K562 (cell line): ENCODE data around the gene CYP11A1. TPM values are rescaled to one million over a fixed set of nuclear protein-coding genes. Genes with fewer than 3 reads are reported as not detected.
A peak's percentile ranks its signal among the peaks of the same experiment; 100 is the strongest.

Source experiments
- ATAC-seq: fragments of 200-7000 bp; cut with Tn5 transposase; 3 replicates; pipeline ENCODE4 v1.9.1; 2020; ENCODE audit warnings: moderate library complexity
- BruUV-seq: library from RNA; stranded (reverse); fragments of 400-500 nt; replicated peaks from 2 replicates; lab custom pipeline; 2021; lab: Mats Ljungman, UMichigan
- CTCF ChIA-PET: fragments of 300-600 bp; formaldehyde crosslinking; extraction: SDS; loops from one replicate; lab custom pipeline; 2021; ENCODE audit warnings: low intra/inter-chr PET ratio; lab: Yijun Ruan, JAX
- POLR2A ChIA-PET: fragments of 300-600, 350-650 bp; sonication (Branson Sonifier 250); formaldehyde crosslinking; extraction: SDS; loops from one replicate; lab custom pipeline; 2021; ENCODE audit warnings: antibody characterized with exemption, inconsistent platforms; lab: Yijun Ruan, JAX
- DNase-seq, 4 experiments: peaks; one replicate each; pipeline versions ENCODE4 v3.0.0 to v3.0.0-alpha.2; 2011 to 2018; ENCODE audit warnings: low spot score in 3 of 4, mixed read lengths in 3 of 4; ENCODE audit errors: extremely low read depth in 1 of 4
- FAIRE-seq: peaks from 2 replicates; lab custom pipeline; 2011; peaks lifted over from hg19 to GRCh38; lab: Jason Lieb, UNC
- H2AFZ ChIP-seq: 2 replicates; pipeline ENCODE4 v1.6.0; 2011; ENCODE audit warnings: low read depth, low read length, control low read depth, inconsistent platforms
- H3K27ac ChIP-seq: fragments of 200-600 bp; 3 replicates; pipeline ENCODE4 v1.8.0; 2011; ENCODE audit warnings: low read depth, mild to moderate bottlenecking, control low read depth, inconsistent platforms, low read length, moderate library complexity, mixed read lengths; ENCODE audit errors: extremely low read depth
- H3K27me3 ChIP-seq, 2 experiments: fragments of 300-600 bp in 1 of 2; 2 replicates in 1 of 2; 3 replicates in 1 of 2; pipeline versions ENCODE4 v1.6.0 to v1.8.0; 2011; ENCODE audit warnings: inconsistent platforms in 2 of 2, low read length in 2 of 2, mild to moderate bottlenecking in 1 of 2, mixed read lengths in 1 of 2, moderate library complexity in 1 of 2; ENCODE audit not compliant: control insufficient read depth in 2 of 2, insufficient read depth in 2 of 2
- H3K36me3 ChIP-seq: fragments of 300-600 bp; 3 replicates; pipeline ENCODE4 v1.8.0; 2011; ENCODE audit warnings: mild to moderate bottlenecking, low read length, inconsistent platforms; ENCODE audit not compliant: control insufficient read depth, insufficient read depth
- H3K4me1 ChIP-seq, 2 experiments: fragments of 200-600 bp in 1 of 2; replicated peaks in 1 of 2; 2 replicates in 1 of 2; 3 replicates in 1 of 2; pipeline versions ENCODE4 v1.5.1 to v1.8.0; 2011; ENCODE audit warnings: inconsistent platforms in 2 of 2, low read length in 2 of 2, mild to moderate bottlenecking in 1 of 2, mixed read lengths in 1 of 2, moderate library complexity in 1 of 2; ENCODE audit not compliant: control insufficient read depth in 2 of 2, insufficient read depth in 2 of 2
- H3K4me2 ChIP-seq: 2 replicates; pipeline ENCODE4 v1.6.1; 2011; ENCODE audit warnings: low read length, control low read depth, inconsistent platforms, mixed read lengths; ENCODE audit not compliant: insufficient read depth
- H3K4me3 ChIP-seq: fragments of 200-600 bp; sonication (generic), shearing (Covaris generic); 2 replicates; pipeline ENCODE4 v1.5.1; 2016; ENCODE audit warnings: control low read depth, inconsistent platforms
- H3K79me2 ChIP-seq: fragments of 200-600 bp; 3 replicates; pipeline ENCODE4 v1.8.0; 2011; ENCODE audit warnings: low read length, inconsistent platforms; ENCODE audit not compliant: control insufficient read depth, insufficient read depth
- H3K9ac ChIP-seq, 2 experiments: 2 replicates each; pipeline versions ENCODE4 v1.6.0 to v1.6.1; 2011; ENCODE audit warnings: low read depth in 2 of 2, low read length in 2 of 2, control low read depth in 1 of 2, inconsistent platforms in 1 of 2, mild to moderate bottlenecking in 1 of 2, mixed read lengths in 1 of 2; ENCODE audit not compliant: insufficient read depth in 1 of 2
- H3K9me1 ChIP-seq: one replicate; pipeline ENCODE4 v1.6.0; 2011; ENCODE audit warnings: inconsistent platforms, mild to moderate bottlenecking, low read length, moderate library complexity; ENCODE audit not compliant: control insufficient read depth, insufficient read depth
- H3K9me3 ChIP-seq: replicated peaks from 2 replicates; pipeline ENCODE4 v1.5.1; 2011; ENCODE audit warnings: low read depth, low read length, inconsistent platforms; ENCODE audit not compliant: control insufficient read depth, insufficient read depth
- H4K20me1 ChIP-seq: replicated peaks from 2 replicates; pipeline ENCODE4 v1.6.1; 2011; ENCODE audit warnings: low read length, inconsistent platforms, mixed read lengths; ENCODE audit not compliant: control insufficient read depth, insufficient read depth
- ARHGAP35 ChIP-seq: fragments of 450-650 bp; IDR thresholded peaks from 2 replicates; pipeline ENCODE4 v1.6.1; 2018; ENCODE audit not compliant: partially characterized antibody
- DMBX1 ChIP-seq: fragments of 250-450 bp; sonication (Bioruptor Pico); IDR thresholded peaks from 2 replicates; pipeline ENCODE4 v1.8.0; 2022; ENCODE audit warnings: inconsistent platforms, mild to moderate bottlenecking, moderate library complexity, borderline replicate concordance
- HMGN3 ChIP-seq: IDR thresholded peaks from 2 replicates; pipeline ENCODE4 v1.6.1; 2011; ENCODE audit warnings: borderline replicate concordance, low read depth, mild to moderate bottlenecking, mixed read lengths, low read length; ENCODE audit not compliant: insufficient read length; ENCODE audit errors: extremely low read depth
- KDM4B ChIP-seq, 2 experiments: fragments of 450-650 bp in 1 of 2; sonication (generic) in 1 of 2; IDR thresholded peaks; 2 replicates each; pipeline ENCODE4 v1.6.1; 2016 to 2017; ENCODE audit warnings: borderline replicate concordance in 2 of 2, antibody characterized with exemption in 1 of 2, low read depth in 1 of 2, mild to moderate bottlenecking in 1 of 2
- NFRKB ChIP-seq: fragments of 450-650 bp; IDR thresholded peaks from 2 replicates; pipeline ENCODE4 v1.6.1; 2016; ENCODE audit warnings: low read depth
- SMARCA4 ChIP-seq: fragments of 450-650 bp; IDR thresholded peaks from 2 replicates; pipeline ENCODE4 v1.6.1; 2016
- ZFP36 ChIP-seq: fragments of 150-350 bp; IDR thresholded peaks from 2 replicates; pipeline ENCODE4 v1.6.1; 2018; ENCODE audit warnings: low read length, low read depth; ENCODE audit not compliant: partially characterized antibody
- ZNF445 ChIP-seq: fragments of 250-450 bp; sonication (Bioruptor Pico); IDR thresholded peaks from 2 replicates; pipeline ENCODE4 v1.4.0; 2020; ENCODE audit warnings: low read depth, mild to moderate bottlenecking, moderate library complexity
- ZNF79 ChIP-seq: fragments of 250-450 bp; sonication (Bioruptor Pico); IDR thresholded peaks from 2 replicates; pipeline ENCODE4 v1.4.0; 2020; ENCODE audit warnings: low read depth, mild to moderate bottlenecking, moderate library complexity
- WGBS: fragments of 100-300 bp; shearing (Covaris generic); methylation state at CpG from one replicate; pipeline ENCODE4 v1.1.6; 2016; ENCODE audit warnings: low coverage, mixed read lengths; ENCODE audit not compliant: insufficient coverage; ENCODE audit errors: missing lambda C conversion rate; 5-methylcytosine and 5-hydroxymethylcytosine counted together
- in situ Hi-C: fragments of 300-500 bp; cut with MboI; formaldehyde crosslinking; loops from 4 replicates; pipeline ENCODE4 v1.15.0; 2018; ENCODE audit warnings: inconsistent platforms, mixed read lengths
- intact Hi-C: fragments of 100-400 bp; cut with micrococcal nuclease; formaldehyde crosslinking; loops from 2 replicates; pipeline ENCODE4 v1.14.2; 2022
- polyA plus RNA-seq, 8 experiments: library from polyadenylated mRNA; depleted of rRNA in 4 of 8; stranded (reverse) in 5 of 8; unstranded in 3 of 8; fragments of >200 nt; fragmentation: Nextera tagmentation in 2 of 8; fragmentation: Illumina TruSeq in 1 of 8; extraction: Ambion mirVana in 2 of 8; extraction: Trizol in 1 of 8; gene quantifications; 2 replicates each; pipeline versions ENCODE4 v1.2.1 to v1.2.3, GENCODE V29; 2011 to 2014; ENCODE audit warnings: inconsistent platforms in 1 of 8, missing spikeins in 1 of 8
- total RNA-seq, 7 experiments: library from RNA; depleted of rRNA in 6 of 7; stranded (reverse); fragments of >200 nt in 6 of 7; fragmentation: Illumina TruSeq in 2 of 7; extraction: Trizol in 2 of 7; gene quantifications; 2 replicates each; pipeline versions ENCODE4 v1.2.1 to v1.2.3, GENCODE V29; 2011 to 2021; ENCODE audit warnings: low replicate concordance in 1 of 7

The CYP11A1 gene
- total and polyA plus RNA-seq, 9 of the 15 experiments (the other 6 are each of a cell fraction or from before 2014, with no cell fraction given), result 0.06 to 0.24 (median 0.10) TPM; not detected in 4

GRCh38 chr15:74336061-74337005, 31.1 kb downstream of the CYP11A1 start:
- DNase-seq (no peak), FAIRE-seq (no peak)
- 0% methylated on average over 9 of the region's 9 CpGs for WGBS

More at GRCh38 chr15:74336061-74337005, 31.1 kb downstream of the CYP11A1 start:
- CTCF ChIA-PET, result no interaction called here
- Histone ChIP-seq H3K4me2 (no peak overlapping the region), H3K9me3 (no peaks in the 10 kb centered on the region), H3K4me3 (no peak overlapping the region), H3K27me3 (peaks cover 16 to 84% of the 10 kb centered on the region in 2 experiments), H3K9me1 (peaks cover 2% of the 10 kb centered on the region), H3K4me1 (peaks cover 0 to 5% of the 10 kb centered on the region in 2 experiments; a peak in 2 of 5 replicates), H3K36me3 (no peaks in the 10 kb centered on the region), H3K9ac (no peak overlapping the region), H3K79me2 (no peaks in the 10 kb centered on the region), H4K20me1 (peaks cover 9% of the 10 kb centered on the region), H3K27ac (no peak overlapping the region), H2AFZ (no peak overlapping the region)
- POLR2A ChIA-PET, result no interaction called here
- no peak for TF ChIP-seq ZNF79 (CRISPR knock-in tag)
- no peak for TF ChIP-seq KDM4B (IDR thresholded peaks at IDR 0.05; ENCODE audit: borderline replicate concordance in 2 of 2, low read depth in 1 of 2)
- TF ChIP-seq ZFP36, result peak; percentile 47
- TF ChIP-seq HMGN3, result no peak
- no peak for TF ChIP-seq SMARCA4
- no peak for TF ChIP-seq NFRKB
- no peak for TF ChIP-seq ARHGAP35
- TF ChIP-seq ZNF445 (CRISPR knock-in tag), result no peak
- no peak for TF ChIP-seq DMBX1
- ATAC-seq, result no peak
- BruUV-seq, result no TSS peak
- in situ Hi-C loops, result loop anchor here (25.0 kb wide), 1 partner anchor 951 kb away; the partner anchor contains the start of gene GOLGA6D
- intact Hi-C loops, result no loop called here
